PC-3 (cell line): ENCODE results near the gene ANTKMT. TPM values are rescaled to one million over a fixed set of nuclear protein-coding genes. Genes with fewer than 3 reads are reported as not detected.

Source experiments
- ATAC-seq: fragments of 200-7000 bp; cut with Tn5 transposase; 2 replicates; pipeline ENCODE4 v1.9.1; 2020; ENCODE audit warnings: mild to moderate bottlenecking, moderate library complexity
- BruUV-seq: library from RNA; stranded (reverse); fragments of 400-500 nt; replicated peaks from 2 replicates; lab custom pipeline; 2021; lab: Mats Ljungman, UMichigan
- CTCF ChIA-PET: fragments of 300-600 bp; sonication (Branson Sonifier 250); formaldehyde crosslinking; loops from one replicate; lab custom pipeline; 2022; ENCODE audit warnings: antibody characterized with exemption; lab: Charles Lee
- POLR2A ChIA-PET: fragments of 300-600 bp; sonication (Branson Sonifier 250); formaldehyde crosslinking; loops from one replicate; lab custom pipeline; 2022; ENCODE audit warnings: antibody characterized with exemption; ENCODE audit not compliant: unreplicated experiment; lab: Charles Lee
- DNase-seq: peaks from one replicate; pipeline ENCODE4 v3.0.0-alpha.2; 2015
- H2AFZ ChIP-seq: fragments of 300-600 bp; sonication (generic); 2 replicates; pipeline ENCODE4 v1.6.0; 2016; ENCODE audit warnings: antibody characterized with exemption, low read length
- H3F3A ChIP-seq: fragments of 300-600 bp; sonication (generic); one replicate; pipeline ENCODE4 v1.6.0; 2017; ENCODE audit warnings: antibody characterized with exemption, low read length, control low read depth, mild to moderate bottlenecking; ENCODE audit not compliant: unreplicated experiment
- H3K27ac ChIP-seq: fragments of 300-600 bp; sonication (generic); 2 replicates; pipeline ENCODE4 v1.5.1; 2016; ENCODE audit warnings: mild to moderate bottlenecking, low read length
- H3K27me3 ChIP-seq: fragments of 300-600 bp; sonication (generic); 2 replicates; pipeline ENCODE4 v1.6.1; 2016; ENCODE audit warnings: low read length, mixed read lengths
- H3K36me3 ChIP-seq: fragments of 300-600 bp; sonication (generic); 2 replicates; pipeline ENCODE4 v1.6.1; 2016; ENCODE audit warnings: low read depth, mixed run types, low read length, mixed read lengths
- H3K4me1 ChIP-seq: fragments of 300-600 bp; sonication (generic); 2 replicates; pipeline ENCODE4 v1.5.1; 2016; ENCODE audit warnings: low read length; ENCODE audit not compliant: insufficient read depth
- H3K4me2 ChIP-seq: fragments of 300-600 bp; sonication (generic); 2 replicates; pipeline ENCODE4 v1.6.0; 2016; ENCODE audit warnings: low read length
- H3K4me3 ChIP-seq: fragments of 300-600 bp; sonication (generic); 2 replicates; pipeline ENCODE4 v1.5.1; 2016; ENCODE audit warnings: mild to moderate bottlenecking, low read length, mixed read lengths
- H3K79me2 ChIP-seq: fragments of 300-600 bp; sonication (generic); 2 replicates; pipeline ENCODE4 v1.6.1; 2017; ENCODE audit warnings: low read length, mixed read lengths
- H3K9ac ChIP-seq: fragments of 300-600 bp; sonication (generic); 2 replicates; pipeline ENCODE4 v1.6.0; 2016; ENCODE audit warnings: mild to moderate bottlenecking, low read length
- H3K9me2 ChIP-seq: fragments of 300-600 bp; sonication (generic); replicated peaks from 2 replicates; pipeline ENCODE4 v1.6.1; 2016; ENCODE audit warnings: mixed run types, low read length, mixed read lengths
- H3K9me3 ChIP-seq: fragments of 300-600 bp; sonication (generic); 2 replicates; pipeline ENCODE4 v1.6.1; 2016; ENCODE audit warnings: low read length, mixed read lengths
- H4K20me1 ChIP-seq: fragments of 300-600 bp; sonication (generic); 2 replicates; pipeline ENCODE4 v1.6.1; 2016; ENCODE audit warnings: low read length, mixed read lengths
- EZH2 ChIP-seq: fragments of 300-600 bp; sonication (generic); IDR thresholded peaks from one replicate; pipeline ENCODE4 v1.6.1; 2017; ENCODE audit warnings: antibody characterized with exemption, mild to moderate bottlenecking, low read length; ENCODE audit not compliant: unreplicated experiment
- EZH2phosphoT487 ChIP-seq: fragments of 300-600 bp; sonication (generic); IDR thresholded peaks from 2 replicates; pipeline ENCODE4 v1.6.1; 2018; ENCODE audit warnings: mild to moderate bottlenecking, antibody characterized with exemption, low read length, borderline replicate concordance
- intact Hi-C: fragments of 100-400 bp; cut with micrococcal nuclease; formaldehyde crosslinking; loops from 2 replicates; pipeline ENCODE4 v1.9.0; 2023
- total RNA-seq: library from RNA; depleted of rRNA; stranded (reverse); fragments of >200 nt; gene quantifications from 2 replicates; pipeline ENCODE4 v1.2.3, GENCODE V29; 2014
- TF ChIP-seq, protein P1 (sequence below): fragments of 300-600 bp; sonication (generic); conservative IDR thresholded peaks from 2 replicates; pipeline ENCODE4 v1.5.1; 2017; ENCODE audit warnings: antibody characterized with exemption, low read depth, mild to moderate bottlenecking, low read length

ANTKMT gene
- total RNA-seq, 1 experiment from 2014 or later, result 77.3 TPM

DNA sequence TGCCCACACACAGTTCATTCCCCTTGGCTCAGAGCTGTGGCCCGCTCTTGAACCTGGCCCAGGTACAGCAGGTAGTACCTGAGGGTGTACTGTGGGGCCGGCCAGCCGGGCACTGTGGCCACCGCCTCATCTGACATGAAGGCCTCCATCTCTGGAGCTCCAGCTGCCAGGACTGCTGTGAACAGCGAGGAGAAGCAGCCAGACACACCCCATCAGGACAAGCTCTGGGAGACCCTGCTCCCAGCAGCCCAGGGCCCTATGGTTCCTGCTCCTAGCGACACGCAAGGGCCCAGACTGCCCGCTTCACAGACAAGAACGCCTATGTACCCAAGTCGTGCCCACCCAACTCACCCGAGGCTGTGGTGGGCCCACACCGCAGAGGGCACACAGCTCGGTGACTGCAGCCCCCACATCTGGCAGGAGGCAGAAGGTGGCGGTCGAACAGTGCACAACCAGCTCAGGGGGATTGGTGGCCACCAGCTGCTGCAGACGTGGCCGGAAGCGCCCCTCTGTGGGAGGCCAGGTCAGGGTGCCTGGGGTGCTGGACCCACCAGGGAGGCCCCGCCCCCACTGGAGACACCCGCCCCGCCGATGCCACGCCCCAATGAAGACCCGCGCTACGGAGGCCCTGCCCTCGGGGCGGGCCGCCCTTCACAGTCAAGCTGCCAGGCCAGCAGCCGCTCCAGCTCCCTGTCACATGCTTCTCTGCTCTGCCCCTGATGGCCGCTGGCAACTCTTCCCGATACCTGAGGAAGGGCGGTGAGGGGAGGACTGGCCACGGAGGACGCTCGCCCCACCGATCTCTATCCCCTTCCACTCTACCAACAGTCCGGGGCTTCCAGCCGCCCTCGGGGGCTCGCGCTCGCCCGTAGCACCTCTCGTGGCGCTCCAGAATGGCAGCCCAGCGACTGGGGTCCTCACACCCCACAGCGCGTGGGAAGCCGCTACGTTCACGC is 41.8 kb upstream of the ANTKMT start:
- DNase-seq (peak; percentile 12), ATAC-seq (peak; percentile 1)
- peak overlapping the region; percentile 42; the same call in 1 of the 2 replicates for H3K4me3 ChIP-seq
- no peak overlapping the region for H3K9ac ChIP-seq
- POLR2A ChIA-PET, result no interaction called here
- H4K20me1 ChIP-seq, result peaks cover 10% of the 10 kb centered on the region; the same call in 1 of the 2 replicates
- no peaks in the 10 kb centered on the region for H3F3A ChIP-seq
- no TSS peak for BruUV-seq
- H2AFZ ChIP-seq, result no peak overlapping the region
- peaks cover 26% of the 10 kb centered on the region for H3K4me1 ChIP-seq
- H3K79me2 ChIP-seq, result peaks cover 35% of the 10 kb centered on the region
- H3K27me3 ChIP-seq, result no peaks in the 10 kb centered on the region
- intact Hi-C loops, result no loop called here
- no peaks in the 10 kb centered on the region for H3K9me2 ChIP-seq
- H3K4me2 ChIP-seq, result peak overlapping the region; percentile 71
- no peaks in the 10 kb centered on the region for H3K9me3 ChIP-seq
- H3K27ac ChIP-seq, result no peak overlapping the region
- TF ChIP-seq, protein P1, sequence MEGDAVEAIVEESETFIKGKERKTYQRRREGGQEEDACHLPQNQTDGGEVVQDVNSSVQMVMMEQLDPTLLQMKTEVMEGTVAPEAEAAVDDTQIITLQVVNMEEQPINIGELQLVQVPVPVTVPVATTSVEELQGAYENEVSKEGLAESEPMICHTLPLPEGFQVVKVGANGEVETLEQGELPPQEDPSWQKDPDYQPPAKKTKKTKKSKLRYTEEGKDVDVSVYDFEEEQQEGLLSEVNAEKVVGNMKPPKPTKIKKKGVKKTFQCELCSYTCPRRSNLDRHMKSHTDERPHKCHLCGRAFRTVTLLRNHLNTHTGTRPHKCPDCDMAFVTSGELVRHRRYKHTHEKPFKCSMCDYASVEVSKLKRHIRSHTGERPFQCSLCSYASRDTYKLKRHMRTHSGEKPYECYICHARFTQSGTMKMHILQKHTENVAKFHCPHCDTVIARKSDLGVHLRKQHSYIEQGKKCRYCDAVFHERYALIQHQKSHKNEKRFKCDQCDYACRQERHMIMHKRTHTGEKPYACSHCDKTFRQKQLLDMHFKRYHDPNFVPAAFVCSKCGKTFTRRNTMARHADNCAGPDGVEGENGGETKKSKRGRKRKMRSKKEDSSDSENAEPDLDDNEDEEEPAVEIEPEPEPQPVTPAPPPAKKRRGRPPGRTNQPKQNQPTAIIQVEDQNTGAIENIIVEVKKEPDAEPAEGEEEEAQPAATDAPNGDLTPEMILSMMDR, result no peak
- TF ChIP-seq EZH2phosphoT487, result no peak
- no peak for TF ChIP-seq EZH2
- CTCF ChIA-PET, result no interaction called here
- peaks cover 6% of the 10 kb centered on the region for H3K36me3 ChIP-seq

DNA sequence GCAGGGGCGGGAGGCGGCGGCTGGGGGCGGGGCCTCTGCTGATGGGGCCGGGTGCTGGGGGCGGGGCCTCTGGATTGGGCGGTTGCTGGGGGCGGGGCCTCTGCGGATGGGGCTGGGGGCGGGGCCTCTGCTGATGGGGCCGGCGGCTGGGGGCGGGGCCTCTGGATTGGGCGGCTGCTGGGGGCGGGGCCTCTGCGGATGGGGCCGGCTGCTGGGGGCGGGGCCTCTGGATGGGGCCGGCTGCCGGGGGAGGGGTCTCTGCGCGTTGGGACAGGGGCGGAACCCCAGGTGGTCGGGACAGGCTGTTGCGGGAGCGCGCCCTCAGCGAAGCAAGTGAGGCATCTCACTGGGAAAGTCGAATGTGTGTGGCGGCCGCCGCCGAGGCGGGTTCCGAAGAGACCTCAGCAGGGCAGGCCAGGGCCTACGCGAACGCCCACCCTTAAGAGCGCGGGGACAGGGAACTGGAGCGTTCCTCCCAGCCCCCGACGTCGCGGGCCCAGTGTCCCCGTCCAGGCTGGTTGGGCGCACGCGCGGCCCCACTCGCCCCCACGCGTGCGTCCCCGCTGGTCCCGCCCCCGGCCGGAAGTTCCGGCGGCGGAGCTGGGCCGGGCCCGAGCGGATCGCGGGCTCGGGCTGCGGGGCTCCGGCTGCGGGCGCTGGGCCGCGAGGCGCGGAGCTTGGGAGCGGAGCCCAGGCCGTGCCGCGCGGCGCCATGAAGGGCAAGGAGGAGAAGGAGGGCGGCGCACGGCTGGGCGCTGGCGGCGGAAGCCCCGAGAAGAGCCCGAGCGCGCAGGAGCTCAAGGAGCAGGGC is 40.9 kb upstream of the ANTKMT start, which contains the start of gene STUB1:
Gene STUB1, plus strand, starts transcription at position 597 of the 811 bp plus-strand sequence. Its CDS starts 116 bp downstream, at position 713.
- peaks cover 6% of the 10 kb centered on the region for H3K36me3 ChIP-seq
- H3K79me2 ChIP-seq, result peaks cover 35% of the 10 kb centered on the region
- TF ChIP-seq, protein P1, result no peak
- TF ChIP-seq EZH2 (no peak), EZH2phosphoT487 (no peak)
- no peaks in the 10 kb centered on the region for H3K9me2 ChIP-seq
- peaks cover 10% of the 10 kb centered on the region; the same call in 1 of the 2 replicates for H4K20me1 ChIP-seq
- peak within 1 kb of the TSS; percentile 59 for H3K27ac ChIP-seq
- DNase-seq (peak; percentile 72), ATAC-seq (peak; percentile 23)
- peaks cover 26% of the 10 kb centered on the region for H3K4me1 ChIP-seq
- BruUV-seq, result no TSS peak
- H3K9ac ChIP-seq, result peak within 1 kb of the TSS; percentile 74
- no peaks in the 10 kb centered on the region for H3K9me3 ChIP-seq
- POLR2A ChIA-PET, result no interaction called here
- no peaks in the 10 kb centered on the region for H3F3A ChIP-seq
- H3K4me2 ChIP-seq, result peak within 1 kb of the TSS; percentile 90
- intact Hi-C loops, result no loop called here
- peak within 1 kb of the TSS; percentile 78 for H3K4me3 ChIP-seq
- CTCF ChIA-PET, result no interaction called here
- H3K27me3 ChIP-seq, result no peaks in the 10 kb centered on the region
- H2AFZ ChIP-seq, result peak within 1 kb of the TSS; percentile 71
